Uterus (tissue), 2 donors: ENCODE data around the gene CBLN2.

Experiments used
- POLR2A ChIP-seq, 2 donors: fragments of 450-650 bp; IDR thresholded peaks; one replicate each; pipeline ENCODE4 v1.6.1; 2016; ENCODE audit warnings: antibody characterized with exemption in 2 of 2, mild to moderate bottlenecking in 1 of 2, moderate library complexity in 1 of 2
- TF ChIP-seq, protein P1 (sequence below), 4 experiments: fragments of 200-600 bp in 2 of 4; fragments of 450-650 bp in 2 of 4; sonication (generic) in 2 of 4; IDR thresholded peaks; one replicate each; pipeline ENCODE4 v1.5.1; 2016 to 2019; ENCODE audit warnings: antibody characterized with exemption in 4 of 4, mild to moderate bottlenecking in 2 of 4, moderate library complexity in 1 of 4

DNA sequence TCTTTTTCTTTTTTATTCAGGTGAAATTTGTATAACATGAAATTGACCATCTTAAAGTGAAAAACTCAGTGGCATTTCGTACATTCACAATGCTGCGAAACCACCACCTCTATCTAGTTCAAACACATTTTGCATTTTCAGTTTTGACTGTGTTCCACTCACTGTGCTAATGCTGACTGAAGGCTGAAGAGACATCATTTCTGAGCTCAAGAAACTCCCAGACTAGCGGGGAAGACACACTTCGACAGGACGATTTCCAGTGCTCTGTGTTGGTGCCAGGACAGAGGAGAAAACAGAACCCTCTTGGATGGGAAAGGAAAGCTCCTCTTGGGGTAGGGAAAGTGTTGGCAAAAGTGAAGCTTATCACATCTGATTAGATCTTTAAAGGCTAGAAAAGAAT is 44.2 kb upstream of the CBLN2 start:
- TF ChIP-seq, protein P1, sequence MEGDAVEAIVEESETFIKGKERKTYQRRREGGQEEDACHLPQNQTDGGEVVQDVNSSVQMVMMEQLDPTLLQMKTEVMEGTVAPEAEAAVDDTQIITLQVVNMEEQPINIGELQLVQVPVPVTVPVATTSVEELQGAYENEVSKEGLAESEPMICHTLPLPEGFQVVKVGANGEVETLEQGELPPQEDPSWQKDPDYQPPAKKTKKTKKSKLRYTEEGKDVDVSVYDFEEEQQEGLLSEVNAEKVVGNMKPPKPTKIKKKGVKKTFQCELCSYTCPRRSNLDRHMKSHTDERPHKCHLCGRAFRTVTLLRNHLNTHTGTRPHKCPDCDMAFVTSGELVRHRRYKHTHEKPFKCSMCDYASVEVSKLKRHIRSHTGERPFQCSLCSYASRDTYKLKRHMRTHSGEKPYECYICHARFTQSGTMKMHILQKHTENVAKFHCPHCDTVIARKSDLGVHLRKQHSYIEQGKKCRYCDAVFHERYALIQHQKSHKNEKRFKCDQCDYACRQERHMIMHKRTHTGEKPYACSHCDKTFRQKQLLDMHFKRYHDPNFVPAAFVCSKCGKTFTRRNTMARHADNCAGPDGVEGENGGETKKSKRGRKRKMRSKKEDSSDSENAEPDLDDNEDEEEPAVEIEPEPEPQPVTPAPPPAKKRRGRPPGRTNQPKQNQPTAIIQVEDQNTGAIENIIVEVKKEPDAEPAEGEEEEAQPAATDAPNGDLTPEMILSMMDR (IDR thresholded peaks at IDR 0.05) = no peak
- TF ChIP-seq POLR2A (IDR thresholded peaks at IDR 0.05) = no peak
